Colonic mucosa (tissue), 4 donors: ENCODE results near the gene CCNF. TPM values are rescaled to one million over a fixed set of nuclear protein-coding genes. Genes with fewer than 3 reads are reported as not detected.
"Not testable (repeated sequence)": the region's sequence is repeated elsewhere in the genome, so short reads cannot be mapped to it uniquely, and the experiment has no call there.

Source experiments
- DNase-seq: peaks from one replicate; pipeline ENCODE4 v3.0.0-alpha.2; 2020
- H3K27ac ChIP-seq: fragments of 200-600 bp; one replicate; pipeline ENCODE4 v1.8.0; 2021
- H3K27me3 ChIP-seq: fragments of 200-600 bp; one replicate; pipeline ENCODE4 v1.8.0; 2021
- H3K36me3 ChIP-seq: fragments of 200-600 bp; one replicate; pipeline ENCODE4 v1.8.0; 2021
- H3K4me1 ChIP-seq: fragments of 200-600 bp; one replicate; pipeline ENCODE4 v1.8.0; 2021; ENCODE audit warnings: mild to moderate bottlenecking
- H3K4me3 ChIP-seq: fragments of 200-600 bp; one replicate; pipeline ENCODE4 v1.8.0; 2021
- H3K9ac ChIP-seq, 2 donors: one replicate each; pipeline ENCODE4 v1.7.0; 2013; ENCODE audit warnings: control low read depth in 2 of 2, low read depth in 2 of 2, low read length in 2 of 2
- H3K9me3 ChIP-seq: fragments of 200-600 bp; one replicate; pipeline ENCODE4 v1.8.0; 2021
- CTCF ChIP-seq: fragments of 200-600 bp; IDR thresholded peaks from one replicate; pipeline ENCODE4 v1.8.0; 2022; ENCODE audit warnings: antibody characterized with exemption, mild to moderate bottlenecking
- intact Hi-C: fragments of 100-400 bp; cut with DNase I; formaldehyde crosslinking; loops from one replicate; pipeline ENCODE4 v1.14.1; 2022
- total RNA-seq, 2 donors: library from RNA; stranded (reverse); fragmentation: NEBNext Ultra II Directional in 1 of 2; extraction: Animal tissue kit (Norgen Biotek cat#: 25700) in 1 of 2; gene quantifications; one replicate each; pipeline ENCODE4 v1.2.1, GENCODE V29; 2021
- donor health status: healthy.
- donor health status: DM: no; HTN: no; CAD: no.
- donor health status: DM: no; HTN: no; CAD: no.

CCNF gene
- total RNA-seq, 2 donors from 2014 or later = 8.6 to 38.2 TPM

DNA sequence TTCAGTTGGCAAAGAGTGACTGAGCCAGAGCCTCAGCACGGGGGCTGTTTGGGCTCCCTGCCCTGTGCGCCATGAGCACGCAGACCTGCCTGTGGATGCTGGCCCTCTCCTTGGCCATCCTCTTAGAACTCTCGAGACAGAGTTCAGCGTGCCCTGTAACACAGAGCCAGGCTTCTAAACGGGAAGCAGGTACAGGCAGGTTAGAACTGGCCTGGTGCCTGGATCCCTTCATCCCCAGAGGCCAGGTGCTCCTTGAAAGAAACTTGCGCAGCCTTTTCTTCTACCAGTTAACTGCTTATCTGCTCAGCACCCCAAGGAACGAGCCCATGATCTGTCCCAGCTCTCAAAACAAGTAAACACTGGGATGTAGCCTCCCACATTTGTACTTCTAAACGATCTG is 6.9 kb downstream of the CCNF start:
- no peaks in the 10 kb centered on the region for H3K9me3 ChIP-seq
- no peak for DNase-seq
- H3K9ac ChIP-seq = no peak overlapping the region
- H3K4me3 ChIP-seq = no peak overlapping the region
- H3K4me1 ChIP-seq = no peaks in the 10 kb centered on the region
- no peaks in the 10 kb centered on the region for H3K36me3 ChIP-seq
- no peak overlapping the region for H3K27ac ChIP-seq
- no peaks in the 10 kb centered on the region for H3K27me3 ChIP-seq
- no peak for TF ChIP-seq CTCF
- intact Hi-C loops = no loop called here

DNA sequence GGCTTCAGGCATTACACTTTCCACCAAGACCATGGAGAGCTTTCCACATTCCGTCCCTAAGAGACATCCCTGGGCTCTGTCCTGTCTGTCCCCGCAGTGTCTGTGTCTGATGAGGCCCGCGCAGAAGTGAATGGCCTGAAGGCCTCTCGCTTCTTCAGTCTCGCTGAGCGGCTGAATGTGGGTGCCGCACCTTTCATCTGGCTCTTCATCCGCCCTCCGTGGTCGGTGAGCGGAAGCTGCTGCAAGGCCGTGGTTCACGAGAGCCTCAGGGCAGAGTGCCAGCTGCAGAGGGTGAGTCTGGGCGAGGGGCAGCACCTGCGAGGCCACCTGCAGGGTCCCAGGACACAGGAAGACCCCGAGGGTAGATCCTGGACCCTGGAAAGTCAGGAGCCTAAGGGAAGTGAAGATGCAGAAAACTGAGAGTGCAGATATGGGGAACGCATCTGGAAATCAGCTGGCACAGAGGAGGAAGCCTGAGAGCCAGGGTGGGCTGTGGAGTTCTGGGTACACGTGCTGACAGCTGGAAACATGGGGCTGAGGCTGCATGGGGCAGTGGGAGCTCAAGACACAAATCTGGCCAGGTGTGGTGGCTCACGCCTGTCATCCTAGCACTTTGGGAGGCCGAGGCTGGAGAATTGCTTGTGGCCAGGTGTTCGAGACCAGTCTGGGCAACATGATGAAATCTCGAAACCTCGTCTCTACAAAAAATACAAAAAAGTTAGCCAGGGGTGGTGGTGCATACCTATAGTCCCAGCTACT is 8.0 kb downstream of the CCNF start:
- no peak for TF ChIP-seq CTCF
- Histone ChIP-seq H3K27ac (no peak overlapping the region), H3K27me3 (no peaks in the 10 kb centered on the region), H3K9ac (no peak overlapping the region), H3K4me3 (no peak overlapping the region), H3K9me3 (no peaks in the 10 kb centered on the region), H3K36me3 (no peaks in the 10 kb centered on the region), H3K4me1 (no peaks in the 10 kb centered on the region)
- intact Hi-C loops = no loop called here
- no peak for DNase-seq

DNA sequence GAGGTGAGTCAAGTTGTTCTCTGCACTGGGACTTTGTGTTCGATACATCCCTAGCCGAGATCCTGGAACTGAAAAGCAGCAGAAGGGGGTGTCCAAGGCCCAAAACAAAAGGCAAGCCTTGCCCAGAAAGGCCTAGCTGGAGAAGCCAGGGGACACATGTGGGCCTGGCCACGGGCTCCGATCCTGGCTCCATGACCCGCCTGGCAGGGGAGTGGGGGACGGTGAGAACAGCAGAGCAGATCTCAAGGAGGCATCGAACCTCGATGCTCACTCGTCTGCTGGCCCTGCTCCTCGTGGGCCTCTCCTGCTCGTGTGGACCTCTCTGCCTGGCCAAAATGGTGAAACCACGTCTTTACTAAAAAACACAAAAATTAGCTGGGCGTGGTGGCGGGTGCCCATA is 8.9 kb downstream of the CCNF start:
- Histone ChIP-seq H3K27ac (no peak overlapping the region), H3K4me3 (no peak overlapping the region), H3K4me1 (no peaks in the 10 kb centered on the region), H3K9ac (no peak overlapping the region), H3K27me3 (no peaks in the 10 kb centered on the region), H3K9me3 (no peaks in the 10 kb centered on the region), H3K36me3 (no peaks in the 10 kb centered on the region)
- intact Hi-C loops = no loop called here
- DNase-seq = no peak
- TF ChIP-seq CTCF = no peak

- TF ChIP-seq CTCF = no peak
- Histone ChIP-seq H3K27me3 (no peaks in the 10 kb centered on the region), H3K4me1 (no peaks in the 10 kb centered on the region), H3K36me3 (no peaks in the 10 kb centered on the region), H3K9me3 (no peaks in the 10 kb centered on the region), H3K27ac (no peak overlapping the region), H3K9ac (no peak overlapping the region), H3K4me3 (no peak overlapping the region)
- intact Hi-C loops = no loop called here
- DNase-seq = no peak
Measured at GRCh38 chr16:2439598-2439997, 10.4 kb downstream of the CCNF start.

GRCh38 chr16:2441143-2441804 is 12.0 kb downstream of the CCNF start:
- intact Hi-C loops, H3K4me3 ChIP-seq, H3K9ac ChIP-seq, H3K36me3 ChIP-seq, H3K27ac ChIP-seq, DNase-seq, H3K9me3 ChIP-seq, H3K27me3 ChIP-seq, H3K4me1 ChIP-seq: not testable (repeated sequence)

DNA sequence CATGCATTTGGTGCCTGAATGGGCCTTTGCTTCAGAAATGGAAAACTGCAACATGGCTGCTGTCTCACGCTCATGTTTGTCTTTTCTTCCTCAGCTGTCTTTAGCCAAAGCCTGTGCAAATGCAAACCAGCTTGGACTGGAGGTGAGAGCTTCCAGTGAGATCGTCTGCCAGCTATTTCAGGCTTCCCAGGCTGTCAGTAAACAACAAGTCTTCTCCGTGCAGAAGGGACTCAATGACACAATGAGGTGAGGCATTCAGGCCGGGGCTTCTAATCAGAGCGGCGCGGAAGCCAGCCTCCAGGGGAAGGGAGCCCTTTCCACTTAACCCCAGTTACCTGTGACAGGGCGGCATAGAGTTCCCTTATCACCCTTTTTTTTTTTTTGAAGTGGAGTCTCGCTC is 14.3 kb downstream of the CCNF start:
- Histone ChIP-seq H3K4me3 (no peak overlapping the region), H3K27ac (no peak overlapping the region), H3K9me3 (no peaks in the 10 kb centered on the region), H3K27me3 (no peaks in the 10 kb centered on the region), H3K4me1 (no peaks in the 10 kb centered on the region), H3K9ac (no peak overlapping the region), H3K36me3 (no peaks in the 10 kb centered on the region)
- intact Hi-C loops = no loop called here
- DNase-seq = no peak
- no peak for TF ChIP-seq CTCF
